ENCODE results near the gene CBLL1. TPM values are rescaled to one million over a fixed set of nuclear protein-coding genes. Genes with fewer than 3 reads are reported as not detected.
A peak's percentile ranks its signal among the peaks of the same experiment; 100 is the strongest.

Gene CBLL1
- total RNA-seq, 1 experiment from 2014 or later: 39.1 TPM

DNA sequence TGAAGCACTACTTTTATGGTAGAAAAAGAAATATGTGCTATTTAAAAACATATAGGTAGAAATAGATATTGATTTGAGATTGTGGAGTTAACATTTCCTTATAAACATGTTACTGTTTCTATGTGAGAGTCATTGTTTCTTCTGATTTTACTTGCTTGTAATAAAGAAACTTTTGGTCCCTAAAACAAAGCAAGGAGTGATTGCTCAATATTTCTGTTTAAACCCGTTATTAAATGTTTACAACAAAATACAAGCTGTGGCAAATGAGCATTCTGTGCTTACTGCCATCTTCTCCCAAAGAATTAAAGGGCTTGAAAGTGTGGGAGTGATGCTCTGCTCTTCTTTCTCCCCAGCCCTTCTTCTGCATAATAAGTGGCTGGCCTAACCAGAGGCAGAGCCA lies 22.7 kb upstream of the CBLL1 start:
- H3K4me1 ChIP-seq: peaks cover 7% of the 10 kb centered on the region; the same call in 1 of the 2 replicates
- ChIA-PET POLR2A (no interaction called here), CTCF (no interaction called here)
- DNase-seq: no peak
- Mint-ChIP-seq H3K4me1 (ENCODE audit: low read depth, unreplicated experiment) (peaks cover 12% of the 10 kb centered on the region), H3K27ac (ENCODE audit: unreplicated experiment) (no peak overlapping the region), H3K27me3 (ENCODE audit: insufficient read depth, unreplicated experiment) (peaks cover 3% of the 10 kb centered on the region), H3K9me3 (ENCODE audit: unreplicated experiment) (no peaks in the 10 kb centered on the region), H3K4me3 (ENCODE audit: unreplicated experiment) (no peak overlapping the region), H3K36me3 (ENCODE audit: insufficient read depth, unreplicated experiment) (no peaks in the 10 kb centered on the region)
- no peak for TF ChIP-seq CTCF (IDR thresholded peaks at IDR 0.05; ENCODE audit: insufficient read depth in 1 of 2, low read depth in 1 of 2, low read length in 1 of 2, severe bottlenecking in 1 of 2, unreplicated experiment in 1 of 2)
- no peak overlapping the region for H3K4me3 ChIP-seq (ENCODE audit: low read depth, low read length)
- no peaks in the 10 kb centered on the region for H3K9me3 ChIP-seq
- intact Hi-C loops (cut with micrococcal nuclease; ENCODE audit: unreplicated experiment): no loop called here
- no TSS peak for BruUV-seq (replicated peaks)
- no peaks in the 10 kb centered on the region for H3K36me3 ChIP-seq (ENCODE audit: control insufficient read depth, insufficient read depth, low read length)
- H3K27me3 ChIP-seq (replicated peaks; ENCODE audit: control insufficient read depth, insufficient read depth, low read length): no peaks in the 10 kb centered on the region

GRCh38 chr7:107723255-107723654 lies 20.7 kb upstream of the CBLL1 start:
- DNase-seq: no peak
- Mint-ChIP-seq H3K27ac (ENCODE audit: unreplicated experiment) (no peak overlapping the region), H3K27me3 (ENCODE audit: insufficient read depth, unreplicated experiment) (peaks cover 10% of the 10 kb centered on the region), H3K9me3 (ENCODE audit: unreplicated experiment) (no peaks in the 10 kb centered on the region), H3K36me3 (ENCODE audit: insufficient read depth, unreplicated experiment) (no peaks in the 10 kb centered on the region), H3K4me1 (ENCODE audit: low read depth, unreplicated experiment) (peaks cover 13% of the 10 kb centered on the region), H3K4me3 (ENCODE audit: unreplicated experiment) (no peak overlapping the region)
- H3K4me3 ChIP-seq (ENCODE audit: low read depth, low read length): no peak overlapping the region
- H3K36me3 ChIP-seq (ENCODE audit: control insufficient read depth, insufficient read depth, low read length): no peaks in the 10 kb centered on the region
- no peaks in the 10 kb centered on the region for H3K9me3 ChIP-seq
- BruUV-seq (replicated peaks): no TSS peak
- H3K27me3 ChIP-seq (replicated peaks; ENCODE audit: control insufficient read depth, insufficient read depth, low read length): no peaks in the 10 kb centered on the region
- H3K4me1 ChIP-seq: peaks cover 10% of the 10 kb centered on the region; the same call in 1 of the 2 replicates
- intact Hi-C loops (cut with micrococcal nuclease; ENCODE audit: unreplicated experiment): no loop called here
- CTCF ChIA-PET: no interaction called here
- POLR2A ChIA-PET: no interaction called here
- TF ChIP-seq CTCF (IDR thresholded peaks at IDR 0.05; ENCODE audit: insufficient read depth in 1 of 2, low read depth in 1 of 2, low read length in 1 of 2, severe bottlenecking in 1 of 2, unreplicated experiment in 1 of 2): no peak

DNA sequence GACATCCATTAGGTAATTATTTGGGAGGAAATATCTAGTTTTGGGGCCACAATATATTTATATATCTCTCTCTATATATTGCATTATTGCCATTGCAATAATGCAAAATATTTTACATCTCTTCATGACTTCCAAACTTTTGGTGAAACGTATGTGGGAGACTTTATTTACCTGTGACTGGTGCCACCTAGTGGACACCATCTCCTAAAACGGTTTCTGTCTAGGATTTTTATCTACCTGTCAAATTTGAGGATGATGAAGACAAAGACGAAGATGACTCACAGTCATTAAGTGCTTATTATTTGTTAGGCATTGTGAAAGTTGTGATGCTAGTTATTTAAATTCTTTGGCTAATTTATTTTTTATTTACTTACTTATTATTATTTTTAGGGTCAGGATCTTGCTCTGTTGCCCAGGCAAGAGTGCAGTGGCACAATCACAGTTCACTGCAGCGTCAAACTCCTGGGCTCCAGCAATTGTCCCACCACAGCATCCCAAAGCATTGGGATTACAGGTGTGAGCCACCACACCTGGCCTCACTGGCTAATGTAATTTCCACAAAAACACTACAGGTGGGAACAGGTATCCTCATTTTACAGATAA lies 18.7 kb upstream of the CBLL1 start:
- H3K4me3 Mint-ChIP-seq (ENCODE audit: unreplicated experiment): no peak overlapping the region
- peak in 1 of 2 experiments; percentile 60 for DNase-seq
- H3K9me3 ChIP-seq: no peaks in the 10 kb centered on the region
- no peak overlapping the region for H3K27ac Mint-ChIP-seq (ENCODE audit: unreplicated experiment)
- H3K36me3 Mint-ChIP-seq (ENCODE audit: insufficient read depth, unreplicated experiment): no peaks in the 10 kb centered on the region
- BruUV-seq (replicated peaks): no TSS peak
- peaks cover 14% of the 10 kb centered on the region for H3K27me3 Mint-ChIP-seq (ENCODE audit: insufficient read depth, unreplicated experiment)
- POLR2A ChIA-PET: no interaction called here
- intact Hi-C loops (cut with micrococcal nuclease; ENCODE audit: unreplicated experiment): loop anchor here (1.0 to 5.0 kb wide), 5 partner anchors 145 to 933 kb away; partner anchors contain the start of gene BCAP29
- H3K4me3 ChIP-seq (ENCODE audit: low read depth, low read length): no peak overlapping the region
- H3K4me1 Mint-ChIP-seq (ENCODE audit: low read depth, unreplicated experiment): peaks cover 5% of the 10 kb centered on the region
- peak; percentile 60 to 66 for TF ChIP-seq CTCF (IDR thresholded peaks at IDR 0.05; ENCODE audit: insufficient read depth in 1 of 2, low read depth in 1 of 2, low read length in 1 of 2, severe bottlenecking in 1 of 2, unreplicated experiment in 1 of 2)
- no peaks in the 10 kb centered on the region for H3K27me3 ChIP-seq (replicated peaks; ENCODE audit: control insufficient read depth, insufficient read depth, low read length)
- no peaks in the 10 kb centered on the region for H3K9me3 Mint-ChIP-seq (ENCODE audit: unreplicated experiment)
- CTCF ChIA-PET: interaction anchor here (1.0 to 2.9 kb wide), 2 partner anchors 149 to 262 kb away, joined by 6 to 12 read pairs; no protein-coding TSS in a partner anchor
- H3K36me3 ChIP-seq (ENCODE audit: control insufficient read depth, insufficient read depth, low read length): no peaks in the 10 kb centered on the region
- 0 out of 2 replicates have a peak, but pooled peaks cover 4% of the 10 kb centered on the region for H3K4me1 ChIP-seq
